Measurements from ENCODE around the gene ARPC1A. TPM values are rescaled to one million over a fixed set of nuclear protein-coding genes. Genes with fewer than 3 reads are reported as not detected.
"Not testable (repeated sequence)": the region's sequence is repeated elsewhere in the genome, so short reads cannot be mapped to it uniquely, and the experiment has no call there.

The ARPC1A gene
- total and polyA plus RNA-seq, 2 experiments from 2014 or later: 209 to 294 TPM

DNA sequence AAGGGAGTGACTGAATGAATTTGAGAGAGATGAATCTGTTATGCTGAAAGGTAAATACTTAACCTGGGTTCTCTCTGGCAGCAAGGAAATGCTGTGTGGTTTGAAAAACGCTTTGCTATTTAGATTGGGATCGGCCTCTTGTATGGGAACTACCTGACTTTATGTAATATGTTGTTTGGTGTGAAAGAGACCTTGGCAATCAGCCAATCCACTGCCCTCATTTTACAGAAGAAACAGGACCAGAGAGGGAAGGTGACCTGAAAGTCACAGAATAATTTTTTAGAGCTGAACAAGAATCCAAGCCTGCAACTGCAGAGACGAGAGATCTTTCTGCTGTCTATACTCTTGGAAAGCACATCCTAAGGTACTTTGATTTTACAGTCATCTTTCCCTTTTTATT, 84.1 kb downstream of the ARPC1A start:
- 23 to 26% methylated on average over 3 of the region's 3 CpGs for WGBS, 2 experiments (ENCODE audit: low coverage in 1 of 2, low lambda C conversion rate in 2 of 2, missing lambda C conversion rate in 2 of 2)
- no peaks in the 10 kb centered on the region for H3K9me3 ChIP-seq (ENCODE audit: low read depth)
- in situ Hi-C loops (cut with MboI): no loop called here
- H3F3A ChIP-seq (ENCODE audit: insufficient read depth): peaks cover 35% of the 10 kb centered on the region
- H3K36me3 ChIP-seq (ENCODE audit: low read depth): peaks cover 40% of the 10 kb centered on the region
- no peak overlapping the region for H2AFZ ChIP-seq
- DNase-seq: peak; percentile 30
- H4K20me1 ChIP-seq (ENCODE audit: insufficient read depth): 0 out of 2 replicates have a peak, but pooled peaks cover 9% of the 10 kb centered on the region
- peak overlapping the region; percentile 100 for H3K4me2 ChIP-seq (ENCODE audit: unreplicated experiment)
- H3K79me2 ChIP-seq (ENCODE audit: insufficient read depth): peaks cover 95% of the 10 kb centered on the region
- H3K4me3 ChIP-seq: peak overlapping the region; percentile 100
- no peak for TF ChIP-seq EZH2phosphoT487 (IDR thresholded peaks at IDR 0.05; ENCODE audit: insufficient read depth, low read depth)
- TF ChIP-seq EZH2 (IDR thresholded peaks at IDR 0.05; ENCODE audit: insufficient read depth, poor library complexity, severe bottlenecking): no peak
- H3K27me3 ChIP-seq (replicated peaks; ENCODE audit: insufficient read depth): no peaks in the 10 kb centered on the region
- H3K4me1 ChIP-seq (ENCODE audit: insufficient read depth): peaks cover 24% of the 10 kb centered on the region
- H3K9me2 ChIP-seq (ENCODE audit: insufficient read depth): no peaks in the 10 kb centered on the region
- peak overlapping the region; percentile 96 for H3K27ac ChIP-seq
- H3K9ac ChIP-seq: peak overlapping the region; percentile 98

DNA sequence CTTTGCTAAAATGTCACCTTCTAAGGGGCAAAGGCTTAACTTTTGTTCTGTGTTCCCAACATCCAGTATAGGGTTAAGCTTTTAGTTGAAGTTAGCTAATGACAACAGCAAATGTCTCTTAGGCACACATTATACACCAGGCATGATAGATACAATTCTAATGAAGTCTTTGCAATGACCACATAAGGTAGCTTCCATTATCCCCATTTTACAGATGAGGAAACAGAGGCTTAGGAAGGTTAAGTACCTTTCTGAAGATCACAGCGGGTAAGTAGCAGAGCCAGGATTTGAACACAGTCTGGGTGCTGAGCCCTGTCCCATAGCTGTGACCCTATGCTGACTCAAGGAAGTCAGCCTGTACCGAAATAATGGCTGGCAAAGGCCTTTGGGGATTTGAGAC, 84.9 kb downstream of the ARPC1A start:
- peaks cover 46% of the 10 kb centered on the region for H3K36me3 ChIP-seq (ENCODE audit: low read depth)
- no peak for TF ChIP-seq EZH2 (IDR thresholded peaks at IDR 0.05; ENCODE audit: insufficient read depth, poor library complexity, severe bottlenecking)
- TF ChIP-seq EZH2phosphoT487 (IDR thresholded peaks at IDR 0.05; ENCODE audit: insufficient read depth, low read depth): no peak
- H3K4me2 ChIP-seq (ENCODE audit: unreplicated experiment): peak overlapping the region; percentile 100

DNA sequence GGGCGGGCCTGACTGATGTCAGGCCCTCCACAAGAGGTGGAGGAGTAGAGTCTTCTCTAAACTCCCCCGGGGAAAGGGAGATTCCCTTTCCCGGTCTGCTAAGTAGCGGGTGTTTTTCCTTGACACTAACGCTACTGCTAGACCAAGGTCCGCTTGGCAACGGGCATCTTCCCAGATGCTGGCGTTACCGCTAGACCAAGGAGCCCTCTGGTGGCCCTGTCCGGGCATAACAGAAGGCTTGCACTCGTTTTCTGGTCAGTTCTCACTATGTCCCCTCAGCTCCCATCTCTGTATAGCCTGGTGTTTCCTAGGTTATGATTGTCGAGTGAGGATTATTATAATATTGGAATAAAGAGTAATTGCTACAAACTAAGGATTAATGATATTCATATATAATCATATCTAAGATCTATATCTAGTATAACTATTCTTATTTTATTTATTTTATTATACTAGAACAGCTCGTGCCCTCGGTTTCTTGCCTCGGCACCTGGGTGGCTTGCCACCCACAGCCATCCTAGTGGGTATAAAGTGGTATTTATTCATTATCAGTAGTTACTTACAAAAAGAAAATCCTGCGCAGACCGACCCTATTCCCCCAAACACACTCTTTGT, 89.9 kb downstream of the ARPC1A start:
- H4K20me1 ChIP-seq (ENCODE audit: insufficient read depth); H3K4me1 ChIP-seq (ENCODE audit: insufficient read depth); H3K27me3 ChIP-seq (replicated peaks; ENCODE audit: insufficient read depth); H3K9me3 ChIP-seq (ENCODE audit: low read depth); H3K4me3 ChIP-seq; H3K9me2 ChIP-seq (ENCODE audit: insufficient read depth); H3K9ac ChIP-seq; H2AFZ ChIP-seq; in situ Hi-C loops (cut with MboI); H3K4me2 ChIP-seq (ENCODE audit: unreplicated experiment): not testable (repeated sequence)
- Histone ChIP-seq H3K79me2 (ENCODE audit: insufficient read depth) (peaks cover 77% of the 10 kb centered on the region), H3K36me3 (ENCODE audit: low read depth) (peaks cover 79% of the 10 kb centered on the region), H3K27ac (0 out of 2 replicates have a peak overlapping the region, but pooled peaks have one; percentile 33), H3F3A (ENCODE audit: insufficient read depth) (peaks cover 19% of the 10 kb centered on the region; the same call in 1 of the 2 replicates)
- WGBS, 2 experiments (ENCODE audit: low coverage in 1 of 2, low lambda C conversion rate in 2 of 2, missing lambda C conversion rate in 2 of 2): 36 to 39% methylated on average over 17 of the region's 17 CpGs
- DNase-seq: peak; percentile 82

More for the DNA sequence above, 84.9 kb downstream of the ARPC1A start:
- Histone ChIP-seq H3K4me1 (ENCODE audit: insufficient read depth) (peaks cover 24% of the 10 kb centered on the region), H3K79me2 (ENCODE audit: insufficient read depth) (peaks cover 92% of the 10 kb centered on the region), H3K9ac (peak overlapping the region; percentile 98), H4K20me1 (ENCODE audit: insufficient read depth) (0 out of 2 replicates have a peak, but pooled peaks cover 9% of the 10 kb centered on the region), H3K27ac (peak overlapping the region; percentile 96; the same call in 1 of the 2 replicates), H3K9me3 (ENCODE audit: low read depth) (no peaks in the 10 kb centered on the region), H3K27me3 (replicated peaks; ENCODE audit: insufficient read depth) (no peaks in the 10 kb centered on the region), H3K9me2 (ENCODE audit: insufficient read depth) (no peaks in the 10 kb centered on the region), H3K4me3 (peak overlapping the region; percentile 100), H2AFZ (no peak overlapping the region), H3F3A (ENCODE audit: insufficient read depth) (peaks cover 40% of the 10 kb centered on the region)
- in situ Hi-C loops (cut with MboI): no loop called here
- 97% methylated on average over 2 of the region's 2 CpGs for WGBS, 2 experiments (ENCODE audit: low coverage in 1 of 2, low lambda C conversion rate in 2 of 2, missing lambda C conversion rate in 2 of 2)
- DNase-seq: no peak

Other genes with a start within 250 kb of the ARPC1A start
- 19.1 and 21.1 TPM in 2 replicates for gene SMURF1, start 181.8 kb upstream of the ARPC1A start, total RNA-seq (2014; rRNA removed; shearing (Covaris generic))
- gene SMURF1, start 181.8 kb upstream of the ARPC1A start, polyA plus RNA-seq (2016; fragmentation: Nextera tagmentation; extraction: Ambion mirVana): 6.6 and 6.8 TPM in 2 replicates
- 0.63 TPM in 1 of 2 replicates, not detected in the other for gene KPNA7, start 117.8 kb upstream of the ARPC1A start, total RNA-seq (2014; rRNA removed; shearing (Covaris generic))
- gene KPNA7, start 117.8 kb upstream of the ARPC1A start, polyA plus RNA-seq (2016; fragmentation: Nextera tagmentation; extraction: Ambion mirVana): not detected in 2 replicates
- not detected in 2 replicates for gene MYH16, start 53.1 kb upstream of the ARPC1A start, total RNA-seq (2014; rRNA removed; shearing (Covaris generic))
- not detected in 2 replicates for gene MYH16, start 53.1 kb upstream of the ARPC1A start, polyA plus RNA-seq (2016; fragmentation: Nextera tagmentation; extraction: Ambion mirVana)
- gene ARPC1B, start 48.8 kb downstream of the ARPC1A start, total RNA-seq (2014; rRNA removed; shearing (Covaris generic)): 485 and 630 TPM in 2 replicates
- gene ARPC1B, start 48.8 kb downstream of the ARPC1A start, polyA plus RNA-seq (2016; fragmentation: Nextera tagmentation; extraction: Ambion mirVana): 599 and 639 TPM in 2 replicates
- gene PDAP1, start 82.7 kb downstream of the ARPC1A start, total RNA-seq (2014; rRNA removed; shearing (Covaris generic)): 91.3 and 141 TPM in 2 replicates
- 91.0 and 95.5 TPM in 2 replicates for gene PDAP1, start 82.7 kb downstream of the ARPC1A start, polyA plus RNA-seq (2016; fragmentation: Nextera tagmentation; extraction: Ambion mirVana)
- gene BUD31, start 83.1 kb downstream of the ARPC1A start, total RNA-seq (2014; rRNA removed; shearing (Covaris generic)): 71.8 and 79.4 TPM in 2 replicates
- 316 and 318 TPM in 2 replicates for gene BUD31, start 83.1 kb downstream of the ARPC1A start, polyA plus RNA-seq (2016; fragmentation: Nextera tagmentation; extraction: Ambion mirVana)
- gene PTCD1, start 112.9 kb downstream of the ARPC1A start, total RNA-seq (2014; rRNA removed; shearing (Covaris generic)): 5.2 and 13.7 TPM in 2 replicates
- gene PTCD1, start 112.9 kb downstream of the ARPC1A start, polyA plus RNA-seq (2016; fragmentation: Nextera tagmentation; extraction: Ambion mirVana): 2.6 and 2.8 TPM in 2 replicates
- gene CPSF4, start 113.0 kb downstream of the ARPC1A start, total RNA-seq (2014; rRNA removed; shearing (Covaris generic)): 21.2 and 44.9 TPM in 2 replicates
- 16.4 and 19.5 TPM in 2 replicates for gene CPSF4, start 113.0 kb downstream of the ARPC1A start, polyA plus RNA-seq (2016; fragmentation: Nextera tagmentation; extraction: Ambion mirVana)
- gene ATP5MF, start 140.3 kb downstream of the ARPC1A start, total RNA-seq (2014; rRNA removed; shearing (Covaris generic)): 1,746 and 2,237 TPM in 2 replicates
- gene ATP5MF, start 140.3 kb downstream of the ARPC1A start, polyA plus RNA-seq (2016; fragmentation: Nextera tagmentation; extraction: Ambion mirVana): 719 and 722 TPM in 2 replicates
- gene ZNF789, start 147.0 kb downstream of the ARPC1A start, total RNA-seq (2014; rRNA removed; shearing (Covaris generic)): 2.8 and 8.5 TPM in 2 replicates
- gene ZNF789, start 147.0 kb downstream of the ARPC1A start, polyA plus RNA-seq (2016; fragmentation: Nextera tagmentation; extraction: Ambion mirVana): 4.5 and 5.3 TPM in 2 replicates
- gene ZNF394, start 174.4 kb downstream of the ARPC1A start, total RNA-seq (2014; rRNA removed; shearing (Covaris generic)): 17.3 and 24.3 TPM in 2 replicates
- 16.8 and 17.6 TPM in 2 replicates for gene ZNF394, start 174.4 kb downstream of the ARPC1A start, polyA plus RNA-seq (2016; fragmentation: Nextera tagmentation; extraction: Ambion mirVana)
- gene ZKSCAN5, start 178.8 kb downstream of the ARPC1A start, total RNA-seq (2014; rRNA removed; shearing (Covaris generic)): 10.7 and 12.0 TPM in 2 replicates
- gene ZKSCAN5, start 178.8 kb downstream of the ARPC1A start, polyA plus RNA-seq (2016; fragmentation: Nextera tagmentation; extraction: Ambion mirVana): 6.3 and 6.4 TPM in 2 replicates
- gene FAM200A, start 226.2 kb downstream of the ARPC1A start, total RNA-seq (2014; rRNA removed; shearing (Covaris generic)): 6.2 and 9.2 TPM in 2 replicates
- gene FAM200A, start 226.2 kb downstream of the ARPC1A start, polyA plus RNA-seq (2016; fragmentation: Nextera tagmentation; extraction: Ambion mirVana): 6.2 and 8.2 TPM in 2 replicates
- 54.6 and 70.0 TPM in 2 replicates for gene ZNF655, start 232.7 kb downstream of the ARPC1A start, total RNA-seq (2014; rRNA removed; shearing (Covaris generic))
- 36.5 and 37.2 TPM in 2 replicates for gene ZNF655, start 232.7 kb downstream of the ARPC1A start, polyA plus RNA-seq (2016; fragmentation: Nextera tagmentation; extraction: Ambion mirVana)